Measurements from ENCODE around the gene KAZN. TPM values are rescaled to one million over a fixed set of nuclear protein-coding genes. Genes with fewer than 3 reads are reported as not detected.

KAZN gene
- total and polyA plus RNA-seq, 9 donors: 5.1 to 17.4 (median 14.3) TPM

DNA sequence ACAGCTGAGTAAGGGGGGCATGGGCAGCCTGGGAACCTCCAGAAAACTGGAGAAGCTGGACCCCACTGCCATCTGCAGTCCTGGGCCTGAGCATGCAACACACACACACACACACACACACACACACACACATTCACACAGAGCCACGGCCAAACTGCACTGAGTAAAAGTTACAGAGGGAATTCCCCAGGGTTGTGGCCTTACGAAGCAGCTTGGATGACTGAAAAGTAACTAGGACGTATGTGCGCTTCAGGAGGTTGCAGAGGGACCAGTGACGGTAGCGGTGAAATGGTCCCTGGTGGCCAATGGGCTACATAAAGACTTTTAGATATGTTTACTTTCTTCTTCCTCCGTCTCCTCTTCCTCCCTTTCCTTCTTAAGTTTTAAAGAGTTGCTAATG is 322.6 kb downstream of the KAZN start:
- 10% methylated on average over 4 of the region's 7 CpGs for WGBS (ENCODE audit: insufficient coverage)
- peaks cover 14% of the 10 kb centered on the region for H3K27me3 ChIP-seq (ENCODE audit: control insufficient read depth, insufficient read depth, low read length)
- no peak overlapping the region for H3K27ac ChIP-seq (ENCODE audit: low read length)
- peak; percentile 73 for DNase-seq
- no peaks in the 10 kb centered on the region for H3K9me3 ChIP-seq (replicated peaks; ENCODE audit: control insufficient read depth, low read depth, low read length)
- no peak overlapping the region for H3K4me3 ChIP-seq (ENCODE audit: low read length)
- H3K36me3 ChIP-seq (ENCODE audit: control insufficient read depth, insufficient read depth, low read length): no peaks in the 10 kb centered on the region
- peaks cover 15% of the 10 kb centered on the region for H3K4me1 ChIP-seq (ENCODE audit: control insufficient read depth, insufficient read depth, low read length)

DNA sequence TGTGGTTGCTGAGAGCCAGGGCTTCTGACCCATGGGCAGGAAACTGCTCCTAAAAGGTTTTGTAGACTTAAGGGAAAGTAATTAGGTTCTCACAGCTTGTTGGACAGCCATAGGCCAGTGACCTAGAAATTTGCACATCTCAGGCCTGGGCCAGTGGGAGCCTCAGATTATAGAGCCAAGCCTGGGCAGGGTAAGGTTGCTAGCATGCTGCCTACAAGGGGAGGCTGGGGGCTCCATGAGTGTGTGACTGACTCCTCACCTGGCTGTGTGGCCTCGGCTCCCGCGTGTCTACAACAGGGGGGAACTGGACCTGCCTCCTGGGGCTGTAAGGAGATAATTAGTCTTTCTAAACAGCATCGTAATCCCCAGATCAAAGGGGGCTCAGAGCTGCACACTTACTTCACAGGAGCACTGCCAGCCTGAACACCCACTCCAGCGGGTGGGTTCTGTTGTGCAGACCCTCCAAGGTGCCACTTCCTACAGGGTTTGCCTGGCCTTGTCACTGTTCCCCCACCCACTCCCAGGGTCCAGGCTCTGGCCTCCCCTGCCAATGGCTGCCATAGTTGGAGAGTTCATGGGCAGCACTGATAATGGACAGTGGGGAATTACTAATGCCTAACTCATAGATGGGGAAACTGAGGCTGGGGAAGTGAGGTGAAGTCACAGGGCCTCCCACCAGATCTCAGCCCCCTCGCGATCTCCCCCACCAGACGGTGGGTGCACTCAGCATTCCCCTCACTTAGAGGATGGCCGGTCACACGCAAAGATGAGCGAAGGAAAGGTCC is 324.6 kb downstream of the KAZN start:
- H3K4me3 ChIP-seq (ENCODE audit: low read length): no peak overlapping the region
- H3K36me3 ChIP-seq (ENCODE audit: control insufficient read depth, insufficient read depth, low read length): no peaks in the 10 kb centered on the region
- H3K27ac ChIP-seq (ENCODE audit: low read length): no peak overlapping the region
- peaks cover 28% of the 10 kb centered on the region for H3K4me1 ChIP-seq (ENCODE audit: control insufficient read depth, insufficient read depth, low read length)
- no peaks in the 10 kb centered on the region for H3K9me3 ChIP-seq (replicated peaks; ENCODE audit: control insufficient read depth, low read depth, low read length)
- peaks cover 23% of the 10 kb centered on the region for H3K27me3 ChIP-seq (ENCODE audit: control insufficient read depth, insufficient read depth, low read length)
- DNase-seq: no peak
- 94% methylated on average over 2 of the region's 11 CpGs for WGBS (ENCODE audit: insufficient coverage)

DNA sequence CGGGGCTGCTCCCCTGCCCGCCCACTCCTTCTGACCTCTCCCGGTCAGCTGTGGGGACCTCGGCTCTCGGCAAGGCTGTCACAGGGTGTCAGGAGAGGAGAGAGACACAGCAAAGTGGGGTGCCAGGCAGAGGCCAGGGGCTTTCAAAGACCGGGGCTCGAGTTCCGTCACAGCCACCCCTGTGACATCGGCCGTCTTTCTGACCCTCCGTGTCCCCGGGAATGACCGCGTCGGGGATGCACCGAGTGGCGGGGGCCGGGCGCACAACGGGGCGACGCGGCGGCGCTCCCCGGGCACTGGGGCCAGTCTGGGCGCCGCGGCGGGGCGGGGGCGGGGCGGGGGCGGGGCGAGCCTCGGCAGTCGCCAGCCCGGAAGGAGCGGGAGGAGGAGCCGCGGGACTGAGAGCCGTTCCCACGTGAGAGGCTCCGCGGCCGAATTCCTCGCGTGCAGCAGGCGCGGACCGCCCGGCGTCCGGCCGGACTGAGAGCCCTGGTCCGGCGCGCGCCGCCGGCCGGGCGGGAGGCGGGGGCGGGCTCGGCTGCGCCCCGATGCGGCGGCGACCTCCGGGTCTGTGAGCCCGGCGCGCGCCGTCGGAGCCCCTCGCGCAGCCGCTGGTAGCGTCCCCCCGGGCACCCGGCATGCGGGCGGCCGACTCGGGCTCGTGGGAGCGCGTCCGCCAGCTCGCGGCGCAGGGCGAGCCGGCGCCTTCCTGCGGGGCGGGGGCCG is 325.4 kb downstream of the KAZN start:
- no peak overlapping the region for H3K4me3 ChIP-seq (ENCODE audit: low read length)
- no peak overlapping the region for H3K27ac ChIP-seq (ENCODE audit: low read length)

DNA sequence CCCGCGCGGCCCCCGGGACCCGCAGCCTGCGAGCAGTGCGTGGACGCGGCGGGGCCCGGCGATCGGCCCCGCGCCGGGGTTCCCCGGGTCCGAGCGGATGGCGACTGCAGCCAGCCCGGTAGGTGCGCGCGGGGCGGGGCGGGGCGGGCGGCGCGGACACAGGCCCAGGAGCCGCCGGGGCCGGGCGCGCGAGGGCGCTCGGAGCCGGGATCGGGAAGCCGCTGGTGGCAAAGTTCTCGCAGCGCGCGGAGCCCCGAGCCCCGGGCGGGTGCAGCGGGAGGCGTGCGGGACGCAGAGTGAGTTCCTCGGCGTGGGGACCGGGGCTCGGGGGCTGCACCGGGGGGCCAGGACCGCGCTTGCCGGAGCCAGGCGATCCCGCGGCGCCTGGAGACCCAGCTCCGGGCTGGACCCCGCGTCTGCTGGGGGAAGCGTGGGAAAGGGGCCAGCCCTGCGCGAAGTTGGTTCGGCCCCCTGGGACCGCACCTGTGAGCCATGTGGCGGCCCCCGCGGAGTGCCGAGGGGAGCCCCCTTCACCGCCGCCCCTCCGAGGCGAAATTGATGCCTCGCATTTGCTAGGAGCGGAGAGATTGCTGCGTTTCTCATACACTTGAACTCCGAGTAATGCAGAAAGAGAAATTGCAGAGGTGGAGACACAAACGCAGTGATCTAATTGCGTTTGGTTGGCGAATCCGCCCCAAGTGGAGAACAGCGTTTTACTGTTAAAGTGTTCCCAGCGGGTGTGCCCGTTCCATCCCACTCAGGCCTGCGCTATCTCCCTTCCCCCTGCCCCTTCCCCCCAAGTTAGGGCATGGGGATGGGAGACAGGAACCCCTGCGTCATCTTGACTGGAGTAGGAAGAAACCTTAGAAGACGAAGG is 326.2 kb downstream of the KAZN start:
- H3K9me3 ChIP-seq (replicated peaks; ENCODE audit: control insufficient read depth, low read depth, low read length): no peaks in the 10 kb centered on the region
- peak overlapping the region; percentile 47 for H3K27ac ChIP-seq (ENCODE audit: low read length)
- peaks cover 36% of the 10 kb centered on the region for H3K4me1 ChIP-seq (ENCODE audit: control insufficient read depth, insufficient read depth, low read length)
- DNase-seq: peak; percentile 70
- no peaks in the 10 kb centered on the region for H3K36me3 ChIP-seq (ENCODE audit: control insufficient read depth, insufficient read depth, low read length)
- peaks cover 23% of the 10 kb centered on the region for H3K27me3 ChIP-seq (ENCODE audit: control insufficient read depth, insufficient read depth, low read length)
- under 1% methylated on average over 78 of the region's 94 CpGs for WGBS (ENCODE audit: insufficient coverage)
- peak overlapping the region; percentile 76 for H3K4me3 ChIP-seq (ENCODE audit: low read length)

More for the DNA sequence above, 325.4 kb downstream of the KAZN start:
- WGBS (ENCODE audit: insufficient coverage): 2% methylated on average over 81 of the region's 101 CpGs
- Histone ChIP-seq H3K4me1 (ENCODE audit: control insufficient read depth, insufficient read depth, low read length) (peaks cover 30% of the 10 kb centered on the region), H3K36me3 (ENCODE audit: control insufficient read depth, insufficient read depth, low read length) (no peaks in the 10 kb centered on the region), H3K27me3 (ENCODE audit: control insufficient read depth, insufficient read depth, low read length) (peaks cover 23% of the 10 kb centered on the region), H3K9me3 (replicated peaks; ENCODE audit: control insufficient read depth, low read depth, low read length) (no peaks in the 10 kb centered on the region)
- DNase-seq: peak; percentile 73

DNA sequence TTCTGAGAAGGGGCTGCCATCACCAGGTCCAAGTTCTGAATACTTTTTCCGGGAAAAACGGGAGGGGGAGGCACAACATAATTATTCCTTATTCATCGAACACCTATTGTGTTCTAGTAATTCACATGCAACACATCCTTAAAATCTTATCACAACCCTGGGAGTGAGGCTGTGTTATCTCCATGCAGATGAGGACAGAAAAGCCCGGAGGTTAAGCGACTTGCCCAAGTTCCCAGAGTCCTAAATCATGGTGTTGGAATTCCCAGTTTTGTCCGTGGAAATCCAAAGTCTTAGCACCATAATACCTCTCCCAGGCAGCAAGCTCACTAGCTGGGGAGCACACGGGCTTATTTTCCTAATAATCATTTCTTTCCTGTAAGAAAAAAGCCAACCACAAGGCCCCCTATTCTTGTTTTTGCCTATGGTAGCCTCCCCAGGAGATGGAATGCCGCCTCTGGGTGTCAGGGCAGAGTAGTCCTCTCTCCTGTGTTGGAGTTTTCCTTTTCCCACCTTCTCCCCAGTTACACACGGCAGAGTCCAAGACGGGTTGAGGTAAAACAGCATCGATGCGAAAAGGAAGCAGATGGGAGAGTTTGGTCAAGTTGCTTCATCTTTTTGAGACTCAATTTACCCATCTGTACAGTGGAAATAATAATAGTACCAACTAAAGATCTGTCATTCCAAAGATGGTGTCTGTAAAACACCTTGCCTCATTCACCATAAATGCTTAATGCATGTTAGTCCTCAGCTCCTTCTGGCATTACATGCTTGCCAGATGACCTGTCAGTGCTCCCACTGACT is 327.1 kb downstream of the KAZN start:
- DNase-seq: no peak
- Histone ChIP-seq H3K4me3 (ENCODE audit: low read length) (peak overlapping the region; percentile 76), H3K36me3 (ENCODE audit: control insufficient read depth, insufficient read depth, low read length) (no peaks in the 10 kb centered on the region), H3K27ac (ENCODE audit: low read length) (no peak overlapping the region), H3K4me1 (ENCODE audit: control insufficient read depth, insufficient read depth, low read length) (peaks cover 44% of the 10 kb centered on the region), H3K27me3 (ENCODE audit: control insufficient read depth, insufficient read depth, low read length) (peaks cover 23% of the 10 kb centered on the region), H3K9me3 (replicated peaks; ENCODE audit: control insufficient read depth, low read depth, low read length) (no peaks in the 10 kb centered on the region)
- 19% methylated on average over 3 of the region's 12 CpGs for WGBS (ENCODE audit: insufficient coverage)

DNA sequence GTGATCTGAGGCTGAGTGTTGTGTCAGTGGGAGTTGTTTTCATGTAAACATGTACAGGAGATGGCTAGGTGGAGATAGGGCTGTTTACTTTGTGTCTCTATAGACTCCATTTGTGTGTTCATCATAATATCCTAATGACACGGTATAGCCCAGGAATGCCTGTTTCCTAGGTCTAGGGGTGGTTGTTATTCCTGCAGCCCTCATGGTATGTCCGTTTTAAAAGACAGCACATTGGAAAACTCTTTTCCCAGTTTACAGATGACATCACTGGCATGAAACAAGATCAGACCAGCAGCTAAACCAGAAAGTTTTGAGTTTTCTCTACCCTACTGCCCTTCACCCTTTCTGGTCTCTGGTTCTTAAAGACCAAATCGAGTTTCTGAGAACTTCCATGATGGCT is 327.7 kb downstream of the KAZN start:
- no peaks in the 10 kb centered on the region for H3K36me3 ChIP-seq (ENCODE audit: control insufficient read depth, insufficient read depth, low read length)
- H3K4me3 ChIP-seq (ENCODE audit: low read length): no peak overlapping the region
- H3K27ac ChIP-seq (ENCODE audit: low read length): no peak overlapping the region
- peaks cover 49% of the 10 kb centered on the region for H3K4me1 ChIP-seq (ENCODE audit: control insufficient read depth, insufficient read depth, low read length)
- no peak for DNase-seq
- 69% methylated on average over 1 of the region's 3 CpGs for WGBS (ENCODE audit: insufficient coverage)
- H3K27me3 ChIP-seq (ENCODE audit: control insufficient read depth, insufficient read depth, low read length): peaks cover 23% of the 10 kb centered on the region
- no peaks in the 10 kb centered on the region for H3K9me3 ChIP-seq (replicated peaks; ENCODE audit: control insufficient read depth, low read depth, low read length)

DNA sequence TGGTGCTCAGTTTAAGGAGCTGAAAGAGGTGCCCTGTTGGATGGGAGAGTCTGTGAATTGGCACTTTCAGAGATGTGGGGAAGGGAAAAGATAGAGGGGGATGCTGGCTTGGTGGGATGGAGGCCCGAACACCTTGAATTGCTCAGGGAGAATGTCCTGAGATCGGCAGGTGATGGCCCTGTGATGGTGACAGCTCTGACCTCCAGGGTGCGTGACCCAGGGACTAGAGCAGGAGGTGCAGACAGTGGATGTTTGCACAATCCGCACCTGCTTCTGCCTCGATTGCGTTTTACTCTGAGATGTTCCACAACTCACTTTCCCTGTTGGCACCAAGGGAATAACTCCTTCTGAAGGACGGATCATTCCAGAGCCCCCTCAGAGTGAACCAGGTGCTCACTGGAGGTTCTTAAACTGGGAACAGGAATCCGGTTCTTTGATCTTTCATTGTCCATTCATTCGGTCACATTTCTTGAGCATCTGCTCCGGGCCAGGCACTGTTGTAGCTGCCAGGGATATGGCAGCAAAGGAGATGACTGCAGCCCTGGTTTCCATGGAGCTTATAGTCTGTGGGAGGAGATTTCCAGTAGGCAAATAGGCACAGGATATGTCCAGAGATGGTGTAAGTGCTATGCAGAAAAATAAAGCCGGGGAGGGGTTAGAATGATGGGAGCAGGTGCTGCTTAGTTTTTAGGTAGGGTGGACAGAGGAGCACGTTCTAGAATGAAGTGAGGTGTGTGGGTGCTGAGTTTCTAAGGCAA is 328.5 kb downstream of the KAZN start:
- peak overlapping the region; percentile 15 for H3K27ac ChIP-seq (ENCODE audit: low read length)
- H3K36me3 ChIP-seq (ENCODE audit: control insufficient read depth, insufficient read depth, low read length): no peaks in the 10 kb centered on the region
- H3K27me3 ChIP-seq (ENCODE audit: control insufficient read depth, insufficient read depth, low read length): peaks cover 23% of the 10 kb centered on the region
- no peak overlapping the region for H3K4me3 ChIP-seq (ENCODE audit: low read length)
- H3K4me1 ChIP-seq (ENCODE audit: control insufficient read depth, insufficient read depth, low read length): peaks cover 49% of the 10 kb centered on the region
- no peaks in the 10 kb centered on the region for H3K9me3 ChIP-seq (replicated peaks; ENCODE audit: control insufficient read depth, low read depth, low read length)
- WGBS (ENCODE audit: insufficient coverage): 84% methylated on average over 12 of the region's 12 CpGs
- DNase-seq: no peak

DNA sequence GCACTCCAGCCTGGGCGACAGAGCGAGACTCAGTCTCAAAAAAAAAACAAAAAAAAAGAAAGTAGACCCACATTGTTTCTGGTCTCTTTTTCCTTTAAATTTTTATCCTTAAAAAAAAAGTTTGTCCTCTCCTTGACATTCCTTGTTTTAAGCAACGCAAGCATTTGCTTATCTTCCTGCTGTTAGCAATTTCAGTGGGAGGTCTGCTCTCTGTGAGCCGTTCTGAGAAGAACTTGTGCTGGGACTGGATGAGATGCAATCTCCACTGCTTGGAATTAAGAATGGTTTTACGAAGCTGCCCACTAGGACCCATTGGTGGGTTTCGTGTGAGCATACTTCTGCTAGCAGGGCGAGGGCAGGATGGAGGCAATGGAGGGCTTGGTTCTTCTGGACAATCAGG is 329.9 kb downstream of the KAZN start:
- H3K4me1 ChIP-seq (ENCODE audit: control insufficient read depth, insufficient read depth, low read length): peaks cover 49% of the 10 kb centered on the region

More for the DNA sequence above, 329.9 kb downstream of the KAZN start:
- peaks cover 17% of the 10 kb centered on the region for H3K27me3 ChIP-seq (ENCODE audit: control insufficient read depth, insufficient read depth, low read length)
- H3K36me3 ChIP-seq (ENCODE audit: control insufficient read depth, insufficient read depth, low read length): no peaks in the 10 kb centered on the region
- WGBS (ENCODE audit: insufficient coverage): 71% methylated on average over 5 of the region's 7 CpGs
- no peak overlapping the region for H3K27ac ChIP-seq (ENCODE audit: low read length)
- DNase-seq: no peak
- no peaks in the 10 kb centered on the region for H3K9me3 ChIP-seq (replicated peaks; ENCODE audit: control insufficient read depth, low read depth, low read length)
- no peak overlapping the region for H3K4me3 ChIP-seq (ENCODE audit: low read length)
